IMR-90 (cell line): Measurements from ENCODE around the gene SLC9A3.

ENCODE experiments used
- BHLHE40 ChIP-seq: fragments of 150-350 bp; IDR thresholded peaks from 2 replicates; pipeline ENCODE4 v1.6.1; 2016; ENCODE audit warnings: mild to moderate bottlenecking, low read depth, low read length
- CTCF ChIP-seq: conservative IDR thresholded peaks from 2 replicates; pipeline ENCODE4 v1.5.1; 2012; ENCODE audit warnings: mild to moderate bottlenecking, low read depth, low read length, improper control_type of control experiment
- FOS ChIP-seq: fragments of 150-350 bp; IDR thresholded peaks from 2 replicates; pipeline ENCODE4 v1.6.1; 2016; ENCODE audit warnings: low read depth, low read length
- MAFK ChIP-seq: IDR thresholded peaks from 2 replicates; pipeline ENCODE4 v1.6.1; 2012; ENCODE audit warnings: low read depth, low read length, improper control_type of control experiment
- MXI1 ChIP-seq: IDR thresholded peaks from 2 replicates; pipeline ENCODE4 v1.6.1; 2012; ENCODE audit warnings: low read depth, mild to moderate bottlenecking, low read length, moderate library complexity, borderline replicate concordance
- POLR2A ChIP-seq: IDR thresholded peaks from 2 replicates; pipeline ENCODE4 v1.6.1; 2012; ENCODE audit warnings: mild to moderate bottlenecking, low read depth, low read length
- RAD21 ChIP-seq: IDR thresholded peaks from 2 replicates; pipeline ENCODE4 v1.6.1; 2012; ENCODE audit warnings: low read length, improper control_type of control experiment
- RCOR1 ChIP-seq: IDR thresholded peaks from 2 replicates; pipeline ENCODE4 v1.6.1; 2012; ENCODE audit warnings: mild to moderate bottlenecking, low read length, improper control_type of control experiment; ENCODE audit not compliant: insufficient replicate concordance
- SMC3 ChIP-seq: fragments of 150-350 bp; IDR thresholded peaks from 2 replicates; pipeline ENCODE4 v1.6.1; 2016; ENCODE audit warnings: low read depth, mild to moderate bottlenecking, antibody characterized with exemption, low read length, moderate library complexity
- USF2 ChIP-seq: fragments of 150-350 bp; IDR thresholded peaks from 2 replicates; pipeline ENCODE4 v1.6.1; 2017; ENCODE audit warnings: mild to moderate bottlenecking, antibody characterized with exemption, low read length, low read depth
- TF ChIP-seq, protein P1 (sequence below): fragments of 150-350 bp; IDR thresholded peaks from 2 replicates; pipeline ENCODE4 v1.6.1; 2016; ENCODE audit warnings: low read depth, mild to moderate bottlenecking, low read length, moderate library complexity, borderline replicate concordance

DNA sequence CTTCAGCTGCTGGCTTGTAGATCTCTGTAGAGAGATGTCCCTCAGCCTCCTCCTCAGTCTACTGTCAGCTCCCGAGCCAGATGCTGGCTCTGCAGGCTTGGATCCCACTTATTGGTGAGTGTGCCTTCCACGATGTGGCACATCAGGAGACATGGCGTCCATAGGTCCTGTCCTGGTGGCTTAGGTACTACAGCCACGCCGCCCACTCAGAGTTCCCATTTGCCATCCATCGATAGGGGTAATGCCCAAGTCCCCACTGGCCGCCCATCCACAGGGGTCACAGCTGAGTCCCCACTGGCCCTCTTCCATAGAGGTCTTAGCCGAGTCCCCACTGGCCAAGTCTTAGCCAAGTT, 64.0 kb downstream of the SLC9A3 start:
- TF ChIP-seq CTCF (no peak), MXI1 (no peak), POLR2A (no peak), FOS (no peak), RCOR1 (no peak), USF2 (no peak), RAD21 (no peak), SMC3 (no peak), BHLHE40 (no peak), MAFK (no peak)
- TF ChIP-seq, protein P1, sequence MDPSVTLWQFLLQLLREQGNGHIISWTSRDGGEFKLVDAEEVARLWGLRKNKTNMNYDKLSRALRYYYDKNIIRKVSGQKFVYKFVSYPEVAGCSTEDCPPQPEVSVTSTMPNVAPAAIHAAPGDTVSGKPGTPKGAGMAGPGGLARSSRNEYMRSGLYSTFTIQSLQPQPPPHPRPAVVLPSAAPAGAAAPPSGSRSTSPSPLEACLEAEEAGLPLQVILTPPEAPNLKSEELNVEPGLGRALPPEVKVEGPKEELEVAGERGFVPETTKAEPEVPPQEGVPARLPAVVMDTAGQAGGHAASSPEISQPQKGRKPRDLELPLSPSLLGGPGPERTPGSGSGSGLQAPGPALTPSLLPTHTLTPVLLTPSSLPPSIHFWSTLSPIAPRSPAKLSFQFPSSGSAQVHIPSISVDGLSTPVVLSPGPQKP = no peak
